Measurements from ENCODE around the gene FHOD1.

DNA sequence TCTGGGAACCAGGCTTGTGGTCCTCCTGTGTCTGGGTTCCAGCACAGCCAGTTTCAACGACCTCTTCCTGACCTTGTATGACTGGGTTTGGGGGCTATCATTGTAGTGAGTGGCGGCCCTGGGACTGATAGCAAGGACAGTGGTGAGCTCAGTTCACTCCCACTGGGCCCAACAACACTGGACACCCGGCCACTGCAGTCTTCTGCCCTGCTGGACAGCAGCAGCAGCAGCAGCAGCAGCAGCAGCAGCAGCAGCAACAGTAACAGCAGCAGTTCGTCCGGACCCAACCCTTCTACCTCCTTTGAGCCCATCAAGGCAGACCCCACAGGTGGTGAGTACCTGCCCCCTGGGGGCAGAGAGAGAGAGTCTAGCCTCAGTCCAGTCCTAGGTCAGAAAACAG lies 51.6 kb downstream of the FHOD1 start:
- TF ChIP-seq FOXK2 (conservative IDR thresholded peaks at IDR 0.05 in 1 of 2, IDR thresholded peaks at IDR 0.05 in 1 of 2; ENCODE audit: low read depth in 2 of 2) (no peak), PATZ1 (CRISPR knock-in tag; IDR thresholded peaks at IDR 0.05; ENCODE audit: borderline replicate concordance) (no peak)

Data from K562 (cell line).